Esophagus muscularis mucosa (tissue), 4 donors: Measurements from ENCODE around the gene FFAR1. TPM values are rescaled to one million over a fixed set of nuclear protein-coding genes. Genes with fewer than 3 reads are reported as not detected.

Experiments
- DNase-seq: peaks from one replicate; pipeline ENCODE4 v3.0.0-alpha.2; 2017; ENCODE audit errors: extremely low spot score
- H3K27ac ChIP-seq, 4 donors: fragments of 200-600 bp; sonication (generic); replicated peaks in 1 of 4; 1 replicate in 3 of 4; 2 replicates in 1 of 4; pipeline ENCODE4 v1.5.1; 2016 to 2019; ENCODE audit warnings: mild to moderate bottlenecking in 1 of 4
- H3K27me3 ChIP-seq, 4 donors: fragments of 200-600 bp; sonication (generic); one replicate each; pipeline versions ENCODE4 v1.5.1 to v1.6.0; 2016 to 2019
- H3K36me3 ChIP-seq, 4 donors: fragments of 200-600 bp; sonication (generic); one replicate each; pipeline ENCODE4 v1.5.1; 2016 to 2019
- H3K4me1 ChIP-seq, 4 donors: fragments of 200-600 bp; sonication (generic); one replicate each; pipeline ENCODE4 v1.5.1; 2016 to 2019
- H3K4me3 ChIP-seq, 4 donors: fragments of 200-600 bp; sonication (generic); 1 replicate in 2 of 4; 2 replicates in 2 of 4; pipeline ENCODE4 v1.5.1; 2016 to 2019; ENCODE audit warnings: mild to moderate bottlenecking in 4 of 4, moderate library complexity in 1 of 4
- H3K9me3 ChIP-seq, 4 donors: fragments of 200-600 bp; sonication (generic); 1 replicate in 3 of 4; 2 replicates in 1 of 4; pipeline ENCODE4 v1.5.1; 2016 to 2019
- EP300 ChIP-seq: sonication (generic); formaldehyde crosslinking; IDR thresholded peaks from one replicate; pipeline ENCODE4 v1.6.1; 2017; ENCODE audit warnings: antibody characterized with exemption
- POLR2A ChIP-seq: fragments of 450-650 bp; IDR thresholded peaks from one replicate; pipeline ENCODE4 v1.6.1; 2017; ENCODE audit warnings: antibody characterized with exemption, moderate library complexity, mild to moderate bottlenecking, low read depth
- POLR2AphosphoS5 ChIP-seq, 2 donors: sonication (generic); formaldehyde crosslinking; IDR thresholded peaks; one replicate each; pipeline ENCODE4 v1.6.1; 2017; ENCODE audit warnings: antibody characterized with exemption in 2 of 2
- WGBS: methylation state at CpG from one replicate; pipeline ENCODE4 v1.1.5; 2018; 5-methylcytosine and 5-hydroxymethylcytosine counted together
- intact Hi-C: fragments of 100-400 bp; cut with DNase I; formaldehyde crosslinking; loops from one replicate; pipeline ENCODE4 v1.15.1; 2023
- total RNA-seq, 4 donors: library from RNA; depleted of rRNA; stranded (reverse); fragments of >200 nt; gene quantifications; one replicate each; pipeline versions ENCODE4 v1.1.0 to v1.2.1, GENCODE V29; 2016
- TF ChIP-seq, protein P1 (sequence below), 3 experiments: fragments of 200-600 bp in 2 of 3; fragments of 450-650 bp in 1 of 3; sonication (generic) in 2 of 3; IDR thresholded peaks; one replicate each; pipeline ENCODE4 v1.5.1; 2017 to 2019; ENCODE audit warnings: antibody characterized with exemption in 3 of 3, mild to moderate bottlenecking in 2 of 3, moderate library complexity in 1 of 3

The FFAR1 gene
- total RNA-seq, 4 donors from 2014 or later = not detected

GRCh38 chr19:35350591-35350990 lies 2.9 kb downstream of the FFAR1 start:
- H3K27me3 ChIP-seq = peaks cover 0 to 74% (median 0%) of the 10 kb centered on the region in 4 donors
- peaks cover 0 to 3% (median 0%) of the 10 kb centered on the region in 4 donors for H3K4me1 ChIP-seq
- intact Hi-C loops = loop anchor here (5.0 kb wide), 1 partner anchor 142 kb away; the partner anchor contains the start of gene KRTDAP
- H3K4me3 ChIP-seq = no peak overlapping the region
- peak; percentile 70 for DNase-seq
- TF ChIP-seq EP300 (no peak), POLR2A (no peak), POLR2AphosphoS5 (IDR thresholded peaks at IDR 0.05) (no peak)
- TF ChIP-seq, protein P1, sequence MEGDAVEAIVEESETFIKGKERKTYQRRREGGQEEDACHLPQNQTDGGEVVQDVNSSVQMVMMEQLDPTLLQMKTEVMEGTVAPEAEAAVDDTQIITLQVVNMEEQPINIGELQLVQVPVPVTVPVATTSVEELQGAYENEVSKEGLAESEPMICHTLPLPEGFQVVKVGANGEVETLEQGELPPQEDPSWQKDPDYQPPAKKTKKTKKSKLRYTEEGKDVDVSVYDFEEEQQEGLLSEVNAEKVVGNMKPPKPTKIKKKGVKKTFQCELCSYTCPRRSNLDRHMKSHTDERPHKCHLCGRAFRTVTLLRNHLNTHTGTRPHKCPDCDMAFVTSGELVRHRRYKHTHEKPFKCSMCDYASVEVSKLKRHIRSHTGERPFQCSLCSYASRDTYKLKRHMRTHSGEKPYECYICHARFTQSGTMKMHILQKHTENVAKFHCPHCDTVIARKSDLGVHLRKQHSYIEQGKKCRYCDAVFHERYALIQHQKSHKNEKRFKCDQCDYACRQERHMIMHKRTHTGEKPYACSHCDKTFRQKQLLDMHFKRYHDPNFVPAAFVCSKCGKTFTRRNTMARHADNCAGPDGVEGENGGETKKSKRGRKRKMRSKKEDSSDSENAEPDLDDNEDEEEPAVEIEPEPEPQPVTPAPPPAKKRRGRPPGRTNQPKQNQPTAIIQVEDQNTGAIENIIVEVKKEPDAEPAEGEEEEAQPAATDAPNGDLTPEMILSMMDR (IDR thresholded peaks at IDR 0.05) = no peak
- H3K36me3 ChIP-seq = no peaks in the 10 kb centered on the region
- WGBS = 83% methylated on average over 7 of the region's 7 CpGs
- no peak overlapping the region for H3K27ac ChIP-seq
- H3K9me3 ChIP-seq = no peaks in the 10 kb centered on the region

DNA sequence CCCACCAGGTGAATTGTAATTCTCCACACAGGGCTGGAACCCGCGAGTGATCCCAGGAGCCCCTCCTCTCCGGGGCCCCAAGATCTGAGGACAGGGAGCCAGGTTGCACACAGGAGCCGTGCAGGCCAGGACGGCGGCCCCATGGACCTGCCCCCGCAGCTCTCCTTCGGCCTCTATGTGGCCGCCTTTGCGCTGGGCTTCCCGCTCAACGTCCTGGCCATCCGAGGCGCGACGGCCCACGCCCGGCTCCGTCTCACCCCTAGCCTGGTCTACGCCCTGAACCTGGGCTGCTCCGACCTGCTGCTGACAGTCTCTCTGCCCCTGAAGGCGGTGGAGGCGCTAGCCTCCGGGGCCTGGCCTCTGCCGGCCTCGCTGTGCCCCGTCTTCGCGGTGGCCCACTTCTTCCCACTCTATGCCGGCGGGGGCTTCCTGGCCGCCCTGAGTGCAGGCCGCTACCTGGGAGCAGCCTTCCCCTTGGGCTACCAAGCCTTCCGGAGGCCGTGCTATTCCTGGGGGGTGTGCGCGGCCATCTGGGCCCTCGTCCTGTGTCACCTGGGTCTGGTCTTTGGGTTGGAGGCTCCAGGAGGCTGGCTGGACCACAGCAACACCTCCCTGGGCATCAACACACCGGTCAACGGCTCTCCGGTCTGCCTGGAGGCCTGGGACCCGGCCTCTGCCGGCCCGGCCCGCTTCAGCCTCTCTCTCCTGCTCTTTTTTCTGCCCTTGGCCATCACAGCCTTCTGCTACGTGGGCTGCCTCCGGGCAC lies 3.9 kb downstream of the FFAR1 start:
- no peak overlapping the region for H3K4me3 ChIP-seq
- H3K27ac ChIP-seq = no peak overlapping the region
- DNase-seq = no peak
- H3K36me3 ChIP-seq = no peaks in the 10 kb centered on the region
- intact Hi-C loops = loop anchor here (5.0 kb wide), 1 partner anchor 141 kb away; the partner anchor contains the start of gene KRTDAP
- no peaks in the 10 kb centered on the region for H3K9me3 ChIP-seq
- H3K27me3 ChIP-seq = peaks cover 0 to 69% (median 0%) of the 10 kb centered on the region in 4 donors
- 93% methylated on average over 17 of the region's 47 CpGs for WGBS
- TF ChIP-seq POLR2AphosphoS5 (IDR thresholded peaks at IDR 0.05) (no peak), EP300 (no peak), POLR2A (no peak)
- TF ChIP-seq, protein P1 (IDR thresholded peaks at IDR 0.05) = no peak
- H3K4me1 ChIP-seq = peaks cover 0 to 3% (median 0%) of the 10 kb centered on the region in 4 donors

GRCh38 chr19:35352177-35352447 lies 4.4 kb downstream of the FFAR1 start:
- Histone ChIP-seq H3K36me3 (no peaks in the 10 kb centered on the region), H3K4me3 (no peak overlapping the region), H3K27ac (no peak overlapping the region), H3K27me3 (peaks cover 0 to 64% (median 0%) of the 10 kb centered on the region in 4 donors), H3K4me1 (peaks cover 0 to 3% (median 0%) of the 10 kb centered on the region in 4 donors), H3K9me3 (no peaks in the 10 kb centered on the region)
- 81% methylated on average over 10 of the region's 18 CpGs for WGBS
- TF ChIP-seq EP300 (no peak), POLR2A (no peak), POLR2AphosphoS5 (IDR thresholded peaks at IDR 0.05) (no peak)
- TF ChIP-seq, protein P1 (IDR thresholded peaks at IDR 0.05) = no peak
- DNase-seq = no peak
- intact Hi-C loops = loop anchor here (5.0 kb wide), 1 partner anchor 140 kb away; the partner anchor contains the start of gene KRTDAP

DNA sequence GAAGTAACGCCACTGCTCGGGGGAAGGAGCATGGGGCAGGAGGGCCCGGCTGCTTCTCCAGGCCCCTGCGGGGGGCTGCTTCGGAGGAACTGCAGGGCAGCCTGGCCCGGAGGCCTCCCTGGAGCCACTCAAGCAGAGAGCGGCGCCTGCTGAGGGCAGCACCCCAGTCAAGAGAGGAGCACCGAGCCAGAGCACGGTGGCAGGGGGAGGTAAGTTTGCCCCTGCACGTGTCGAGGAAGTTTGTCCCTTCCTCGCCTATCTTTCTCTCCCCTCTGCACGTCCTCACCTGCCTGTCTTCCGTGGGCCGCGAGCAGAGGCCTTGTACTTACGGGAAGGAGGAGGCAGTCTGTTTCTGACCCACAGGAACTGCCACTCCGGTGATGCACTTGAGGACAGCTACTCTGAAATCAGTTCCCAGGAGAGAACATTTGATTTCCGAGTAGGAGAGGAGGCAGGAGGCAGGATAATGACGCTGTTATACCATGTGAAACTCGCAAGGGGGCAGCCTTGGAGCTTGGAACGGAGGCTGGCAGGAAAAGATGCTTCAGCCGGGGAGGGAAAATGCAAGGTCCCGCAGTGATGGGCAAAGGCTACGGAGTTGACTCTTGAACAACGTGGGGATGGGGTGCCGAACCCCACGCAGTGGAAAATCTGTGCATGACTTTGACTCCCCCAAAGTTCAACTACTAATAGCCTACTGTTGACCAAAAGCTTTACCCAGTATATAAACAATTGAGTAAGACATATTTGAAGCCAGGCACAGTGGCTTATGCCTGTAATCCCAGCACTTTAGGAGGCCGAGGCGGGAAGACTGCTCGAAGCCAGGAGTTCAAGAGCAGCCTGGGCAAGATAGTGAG lies 5.0 kb downstream of the FFAR1 start:
- Histone ChIP-seq H3K9me3 (no peaks in the 10 kb centered on the region), H3K27me3 (peaks cover 0 to 67% (median 0%) of the 10 kb centered on the region in 4 donors), H3K4me3 (no peak overlapping the region), H3K4me1 (peaks cover 0 to 3% (median 0%) of the 10 kb centered on the region in 4 donors), H3K36me3 (no peaks in the 10 kb centered on the region), H3K27ac (no peak overlapping the region)
- TF ChIP-seq, protein P1 (IDR thresholded peaks at IDR 0.05) = peak; percentile 44 to 64 (median 55)
- TF ChIP-seq EP300 = no peak
- intact Hi-C loops = loop anchor here (5.0 kb wide), 1 partner anchor 140 kb away; the partner anchor contains the start of gene KRTDAP
- no peak for DNase-seq
- 37% methylated on average over 26 of the region's 32 CpGs for WGBS
